C4-2B (cell line): Measurements from ENCODE around the gene MRPS23.

Source experiments
- ZFX ChIP-seq: fragments of 450-650 bp; IDR thresholded peaks from 2 replicates; pipeline ENCODE4 v1.6.1; 2017
- TF ChIP-seq, protein P1 (sequence below): fragments of 450-650 bp; conservative IDR thresholded peaks from 2 replicates; pipeline ENCODE4 v1.5.1; 2017; ENCODE audit warnings: mild to moderate bottlenecking

DNA sequence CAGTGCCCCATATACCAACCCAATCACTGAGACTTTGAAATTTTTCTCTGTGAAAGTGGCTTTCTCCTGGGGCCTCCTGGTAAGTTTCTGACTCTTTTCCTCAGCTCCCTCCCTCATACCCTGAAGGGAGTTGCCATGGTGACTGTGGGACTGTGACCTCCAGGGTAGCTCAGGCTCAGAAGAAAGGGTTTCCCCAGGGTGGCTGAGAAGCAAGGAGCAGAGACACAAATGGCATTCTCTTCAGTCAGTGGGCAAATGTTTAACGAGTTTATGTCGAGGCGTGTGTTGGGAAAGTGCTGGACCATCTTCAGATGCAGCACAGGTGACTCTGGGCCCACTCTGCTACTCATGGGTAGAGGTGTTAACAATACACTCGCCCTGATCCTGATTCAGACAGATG lies 46.8 kb downstream of the MRPS23 start:
- TF ChIP-seq, protein P1, sequence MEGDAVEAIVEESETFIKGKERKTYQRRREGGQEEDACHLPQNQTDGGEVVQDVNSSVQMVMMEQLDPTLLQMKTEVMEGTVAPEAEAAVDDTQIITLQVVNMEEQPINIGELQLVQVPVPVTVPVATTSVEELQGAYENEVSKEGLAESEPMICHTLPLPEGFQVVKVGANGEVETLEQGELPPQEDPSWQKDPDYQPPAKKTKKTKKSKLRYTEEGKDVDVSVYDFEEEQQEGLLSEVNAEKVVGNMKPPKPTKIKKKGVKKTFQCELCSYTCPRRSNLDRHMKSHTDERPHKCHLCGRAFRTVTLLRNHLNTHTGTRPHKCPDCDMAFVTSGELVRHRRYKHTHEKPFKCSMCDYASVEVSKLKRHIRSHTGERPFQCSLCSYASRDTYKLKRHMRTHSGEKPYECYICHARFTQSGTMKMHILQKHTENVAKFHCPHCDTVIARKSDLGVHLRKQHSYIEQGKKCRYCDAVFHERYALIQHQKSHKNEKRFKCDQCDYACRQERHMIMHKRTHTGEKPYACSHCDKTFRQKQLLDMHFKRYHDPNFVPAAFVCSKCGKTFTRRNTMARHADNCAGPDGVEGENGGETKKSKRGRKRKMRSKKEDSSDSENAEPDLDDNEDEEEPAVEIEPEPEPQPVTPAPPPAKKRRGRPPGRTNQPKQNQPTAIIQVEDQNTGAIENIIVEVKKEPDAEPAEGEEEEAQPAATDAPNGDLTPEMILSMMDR, result no peak
- TF ChIP-seq ZFX, result no peak
